ENCODE data around the gene PXDN. TPM values are rescaled to one million over a fixed set of nuclear protein-coding genes. Genes with fewer than 3 reads are reported as not detected.

Gene PXDN
- total RNA-seq, 1 experiment from 2014 or later: 0.25 TPM

DNA sequence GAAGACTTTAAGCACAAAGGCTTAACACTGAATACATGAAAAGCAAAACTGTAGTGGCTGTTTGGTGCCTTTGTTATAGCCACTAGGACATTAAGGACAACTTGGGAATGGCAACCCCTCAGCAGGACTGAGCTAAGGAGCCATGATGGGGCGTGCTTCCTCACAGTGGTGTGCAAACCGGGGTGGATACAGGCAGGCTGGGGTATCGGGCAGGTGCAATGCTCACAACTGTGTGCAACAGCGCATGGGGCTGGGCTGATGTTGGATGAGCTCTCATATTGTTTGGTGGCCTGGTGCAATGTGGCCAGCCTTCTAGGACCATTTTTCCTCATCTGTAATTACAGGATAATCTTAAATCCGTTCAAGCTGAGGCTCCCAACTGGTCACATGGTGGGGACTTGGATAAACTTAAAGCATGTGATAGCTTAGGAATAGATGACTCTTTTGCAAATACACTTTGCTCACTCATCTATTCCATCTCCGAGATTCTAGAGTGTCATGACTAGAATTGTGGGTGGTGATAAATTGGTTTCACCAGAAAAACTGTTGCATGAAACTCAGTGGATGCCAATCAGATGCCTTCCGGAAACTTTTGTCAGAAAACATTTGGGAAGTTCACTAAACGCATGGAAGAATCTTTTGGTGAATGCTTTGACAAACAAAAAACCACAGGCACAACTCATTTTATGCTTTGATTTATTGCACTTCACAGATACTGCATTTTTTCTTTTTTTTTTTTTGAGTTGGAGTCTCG is 116.5 kb downstream of the PXDN start:
- intact Hi-C loops (cut with micrococcal nuclease; ENCODE audit: unreplicated experiment): no loop called here
- CTCF ChIA-PET: no interaction called here
- H3K27ac Mint-ChIP-seq (ENCODE audit: unreplicated experiment): no peak overlapping the region

DNA sequence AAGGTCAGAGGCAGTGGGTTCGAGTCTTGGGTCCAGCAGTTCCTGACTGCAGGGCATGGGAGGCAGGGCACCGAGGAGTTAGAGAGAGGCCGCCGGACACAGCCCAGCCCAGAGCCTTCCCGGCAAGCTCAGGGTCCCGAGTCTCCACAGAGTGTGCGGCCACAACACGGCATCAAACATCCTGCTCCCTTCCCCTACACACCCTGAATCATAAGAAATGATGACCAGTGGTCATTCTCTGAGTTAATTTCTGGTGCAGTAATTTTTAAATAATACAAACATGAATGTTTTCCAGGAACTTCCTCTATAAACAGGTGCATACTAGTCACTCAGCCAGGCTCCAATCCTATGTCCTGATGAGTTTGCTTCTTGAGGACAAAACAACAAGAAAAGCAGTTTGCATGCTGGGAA is 118.0 kb downstream of the PXDN start:
- ChIA-PET CTCF (no interaction called here), POLR2A (interaction anchor here (0.7 kb wide), 1 partner anchor 984 kb away, joined by 4 read pairs; no protein-coding TSS in a partner anchor)
- H3K27ac Mint-ChIP-seq (ENCODE audit: unreplicated experiment): peak overlapping the region; percentile 67
- 0 out of 2 replicates have a peak, but pooled peaks cover 2% of the 10 kb centered on the region for H3K9me3 ChIP-seq
- peaks cover 18% of the 10 kb centered on the region for H3K4me1 Mint-ChIP-seq (ENCODE audit: low read depth, unreplicated experiment)
- no TSS peak for BruUV-seq (replicated peaks)
- peak overlapping the region; percentile 55 for H3K4me3 Mint-ChIP-seq (ENCODE audit: unreplicated experiment)
- H3K27me3 Mint-ChIP-seq (ENCODE audit: insufficient read depth, unreplicated experiment): no peaks in the 10 kb centered on the region
- H3K4me1 ChIP-seq: peaks cover 21% of the 10 kb centered on the region
- DNase-seq: peak in 1 of 2 experiments; percentile 12
- intact Hi-C loops (cut with micrococcal nuclease; ENCODE audit: unreplicated experiment): no loop called here
- H3K9me3 Mint-ChIP-seq (ENCODE audit: unreplicated experiment): peaks cover 10% of the 10 kb centered on the region
- peaks cover 3% of the 10 kb centered on the region for H3K36me3 Mint-ChIP-seq (ENCODE audit: insufficient read depth, unreplicated experiment)
- H3K4me3 ChIP-seq (ENCODE audit: low read depth, low read length): no peak overlapping the region
- no peaks in the 10 kb centered on the region for H3K36me3 ChIP-seq (ENCODE audit: control insufficient read depth, insufficient read depth, low read length)
- TF ChIP-seq, protein P1, sequence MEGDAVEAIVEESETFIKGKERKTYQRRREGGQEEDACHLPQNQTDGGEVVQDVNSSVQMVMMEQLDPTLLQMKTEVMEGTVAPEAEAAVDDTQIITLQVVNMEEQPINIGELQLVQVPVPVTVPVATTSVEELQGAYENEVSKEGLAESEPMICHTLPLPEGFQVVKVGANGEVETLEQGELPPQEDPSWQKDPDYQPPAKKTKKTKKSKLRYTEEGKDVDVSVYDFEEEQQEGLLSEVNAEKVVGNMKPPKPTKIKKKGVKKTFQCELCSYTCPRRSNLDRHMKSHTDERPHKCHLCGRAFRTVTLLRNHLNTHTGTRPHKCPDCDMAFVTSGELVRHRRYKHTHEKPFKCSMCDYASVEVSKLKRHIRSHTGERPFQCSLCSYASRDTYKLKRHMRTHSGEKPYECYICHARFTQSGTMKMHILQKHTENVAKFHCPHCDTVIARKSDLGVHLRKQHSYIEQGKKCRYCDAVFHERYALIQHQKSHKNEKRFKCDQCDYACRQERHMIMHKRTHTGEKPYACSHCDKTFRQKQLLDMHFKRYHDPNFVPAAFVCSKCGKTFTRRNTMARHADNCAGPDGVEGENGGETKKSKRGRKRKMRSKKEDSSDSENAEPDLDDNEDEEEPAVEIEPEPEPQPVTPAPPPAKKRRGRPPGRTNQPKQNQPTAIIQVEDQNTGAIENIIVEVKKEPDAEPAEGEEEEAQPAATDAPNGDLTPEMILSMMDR (IDR thresholded peaks at IDR 0.05; ENCODE audit: insufficient read depth in 1 of 2, low read depth in 1 of 2, low read length in 1 of 2, severe bottlenecking in 1 of 2, unreplicated experiment in 1 of 2): no peak
- H3K27me3 ChIP-seq (replicated peaks; ENCODE audit: control insufficient read depth, insufficient read depth, low read length): no peaks in the 10 kb centered on the region

More for the DNA sequence above, 116.5 kb downstream of the PXDN start:
- H3K4me3 ChIP-seq (ENCODE audit: low read depth, low read length): no peak overlapping the region
- no peaks in the 10 kb centered on the region for H3K27me3 ChIP-seq (replicated peaks; ENCODE audit: control insufficient read depth, insufficient read depth, low read length)
- no TSS peak for BruUV-seq (replicated peaks)
- no peak overlapping the region for H3K4me3 Mint-ChIP-seq (ENCODE audit: unreplicated experiment)
- H3K9me3 ChIP-seq: 0 out of 2 replicates have a peak, but pooled peaks cover 2% of the 10 kb centered on the region
- H3K9me3 Mint-ChIP-seq (ENCODE audit: unreplicated experiment): peaks cover 8% of the 10 kb centered on the region
- H3K4me1 ChIP-seq: peaks cover 36% of the 10 kb centered on the region
- TF ChIP-seq, protein P1 (IDR thresholded peaks at IDR 0.05; ENCODE audit: insufficient read depth in 1 of 2, low read depth in 1 of 2, low read length in 1 of 2, severe bottlenecking in 1 of 2, unreplicated experiment in 1 of 2): no peak
- peaks cover 7% of the 10 kb centered on the region for H3K36me3 Mint-ChIP-seq (ENCODE audit: insufficient read depth, unreplicated experiment)
- peak in 1 of 2 experiments; percentile 16 for DNase-seq
- H3K27me3 Mint-ChIP-seq (ENCODE audit: insufficient read depth, unreplicated experiment): no peaks in the 10 kb centered on the region
- no peaks in the 10 kb centered on the region for H3K36me3 ChIP-seq (ENCODE audit: control insufficient read depth, insufficient read depth, low read length)
- POLR2A ChIA-PET: no interaction called here
- H3K4me1 Mint-ChIP-seq (ENCODE audit: low read depth, unreplicated experiment): peaks cover 32% of the 10 kb centered on the region

DNA sequence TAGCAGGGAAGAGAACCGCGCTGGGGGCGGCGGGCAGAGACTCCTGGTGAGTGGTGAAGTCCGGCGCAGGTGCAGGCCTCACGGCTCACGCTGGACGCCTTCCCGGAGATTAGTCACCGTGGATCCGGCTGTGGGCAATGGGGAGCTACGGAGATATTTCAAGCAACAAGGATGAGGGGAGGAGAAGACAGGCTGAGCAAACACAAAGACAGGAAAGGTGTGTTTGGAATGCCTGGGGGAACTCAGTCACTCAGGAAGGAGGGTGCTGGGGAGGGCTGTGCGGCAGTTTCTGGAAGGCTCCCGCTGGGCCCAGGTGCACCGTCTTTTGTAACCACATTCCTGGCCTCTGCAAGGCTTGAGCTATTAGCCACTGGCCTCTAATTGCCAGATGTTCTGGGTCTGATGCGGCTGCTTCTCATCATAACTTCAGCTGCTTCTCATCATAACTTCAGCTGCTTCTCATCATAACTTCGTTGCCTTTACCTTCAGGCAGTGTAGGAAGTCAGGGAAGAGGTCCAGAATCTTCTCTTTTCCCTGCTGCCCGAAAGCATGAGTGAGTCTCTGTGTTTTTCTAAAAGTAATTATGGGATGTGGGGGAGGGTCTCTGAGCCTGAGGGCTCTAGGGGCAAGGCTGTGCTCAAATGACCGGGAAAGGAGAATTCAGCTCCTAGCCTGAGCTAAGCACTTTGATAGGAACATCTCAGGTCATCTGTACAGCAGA is 118.9 kb downstream of the PXDN start:
- peaks cover 10% of the 10 kb centered on the region for H3K9me3 Mint-ChIP-seq (ENCODE audit: unreplicated experiment)
- DNase-seq: peak; percentile 64 to 76
- no peaks in the 10 kb centered on the region for H3K36me3 Mint-ChIP-seq (ENCODE audit: insufficient read depth, unreplicated experiment)
- peaks cover 14% of the 10 kb centered on the region for H3K4me1 Mint-ChIP-seq (ENCODE audit: low read depth, unreplicated experiment)
- Histone ChIP-seq H3K4me3 (ENCODE audit: low read depth, low read length) (no peak overlapping the region), H3K36me3 (ENCODE audit: control insufficient read depth, insufficient read depth, low read length) (no peaks in the 10 kb centered on the region), H3K27me3 (replicated peaks; ENCODE audit: control insufficient read depth, insufficient read depth, low read length) (no peaks in the 10 kb centered on the region), H3K4me1 (peaks cover 14% of the 10 kb centered on the region), H3K9me3 (0 out of 2 replicates have a peak, but pooled peaks cover 2% of the 10 kb centered on the region)
- intact Hi-C loops (cut with micrococcal nuclease; ENCODE audit: unreplicated experiment): no loop called here
- BruUV-seq (replicated peaks): TSS peak; percentile 77
- ChIA-PET CTCF (interaction anchor here (1.1 kb wide), 1 partner anchor 8 kb away, joined by 3 read pairs; no protein-coding TSS in a partner anchor), POLR2A (interaction anchor here (0.7 kb wide), 1 partner anchor 983 kb away, joined by 4 read pairs; no protein-coding TSS in a partner anchor)
- peak overlapping the region; percentile 55 for H3K4me3 Mint-ChIP-seq (ENCODE audit: unreplicated experiment)
- H3K27ac Mint-ChIP-seq (ENCODE audit: unreplicated experiment): peak overlapping the region; percentile 67
- TF ChIP-seq, protein P1 (IDR thresholded peaks at IDR 0.05; ENCODE audit: insufficient read depth in 1 of 2, low read depth in 1 of 2, low read length in 1 of 2, severe bottlenecking in 1 of 2, unreplicated experiment in 1 of 2): no peak
- H3K27me3 Mint-ChIP-seq (ENCODE audit: insufficient read depth, unreplicated experiment): no peaks in the 10 kb centered on the region
